GM20000 (cell line): ENCODE results near the gene PRKAR2B.

ENCODE experiments used
- DNase-seq: peaks from one replicate; pipeline ENCODE4 v3.0.0; 2012; ENCODE audit warnings: low spot score
- CTCF ChIP-seq: IDR thresholded peaks from 2 replicates; pipeline ENCODE4 v1.5.1; 2012; ENCODE audit warnings: mild to moderate bottlenecking, control low read depth; ENCODE audit errors: extremely low read depth, missing control alignments

PRKAR2B gene

GRCh38 chr7:107029061-107029763, 15.3 kb upstream of the PRKAR2B start:
- TF ChIP-seq CTCF: no peak
- DNase-seq: no peak

- TF ChIP-seq CTCF: no peak
- DNase-seq: no peak
Observed at GRCh38 chr7:107029764-107030286, 14.7 kb upstream of the PRKAR2B start.

- no peak for DNase-seq
- no peak for TF ChIP-seq CTCF
Observed at GRCh38 chr7:107032050-107032449, 12.5 kb upstream of the PRKAR2B start.

GRCh38 chr7:107032720-107033438, 11.6 kb upstream of the PRKAR2B start:
- TF ChIP-seq CTCF: no peak
- no peak for DNase-seq

- TF ChIP-seq CTCF: no peak
- DNase-seq: no peak
Observed at GRCh38 chr7:107034553-107034952, 10.0 kb upstream of the PRKAR2B start.

- no peak for DNase-seq
Observed at GRCh38 chr7:107035446-107035845, 9.1 kb upstream of the PRKAR2B start.

More at GRCh38 chr7:107035446-107035845, 9.1 kb upstream of the PRKAR2B start:
- TF ChIP-seq CTCF: no peak
